IMR-90 (cell line): ENCODE measurements around the gene AP2A1. TPM values are rescaled to one million over a fixed set of nuclear protein-coding genes. Genes with fewer than 3 reads are reported as not detected.

Experiments used
- ATAC-seq: fragments of 200-7000 bp; cut with Tn5 transposase; 2 replicates; pipeline ENCODE4 v1.9.1; 2020; ENCODE audit warnings: low read depth, mild to moderate bottlenecking, moderate library complexity
- BruUV-seq: library from RNA; stranded (reverse); fragments of 400-500 nt; replicated peaks from 2 replicates; lab custom pipeline; 2021; lab: Mats Ljungman, UMichigan
- CTCF ChIA-PET: fragments of 300-600 bp; formaldehyde crosslinking; extraction: SDS; loops from one replicate; lab custom pipeline; 2021; ENCODE audit warnings: antibody characterized with exemption; lab: Yijun Ruan, JAX
- POLR2A ChIA-PET: fragments of 300-600 bp; sonication (Branson Sonifier 250); formaldehyde crosslinking; loops from one replicate; lab custom pipeline; 2022; ENCODE audit warnings: antibody characterized with exemption; ENCODE audit not compliant: unreplicated experiment; lab: Charles Lee
- DNase-seq: peaks from one replicate; pipeline ENCODE4 v3.0.0; 2013
- H2AFZ ChIP-seq: replicated peaks from 2 replicates; pipeline ENCODE3; 2013; ENCODE audit warnings: low read length, mild to moderate bottlenecking; ENCODE audit not compliant: poor library complexity
- H2AK5ac ChIP-seq: 2 replicates; pipeline ENCODE4 v1.6.1; 2013; ENCODE audit warnings: low read depth, low read length, inconsistent platforms
- H2AK9ac ChIP-seq: replicated peaks from 2 replicates; pipeline ENCODE3; 2013; ENCODE audit warnings: mild to moderate bottlenecking, low read depth, low read length, moderate library complexity; ENCODE audit not compliant: poor library complexity
- H2BK120ac ChIP-seq: 2 replicates; pipeline ENCODE4 v1.6.1; 2013; ENCODE audit warnings: low read depth, low read length, inconsistent platforms
- H2BK15ac ChIP-seq: 3 replicates; pipeline ENCODE4 v1.6.1; 2013; ENCODE audit warnings: low read depth, low read length, inconsistent platforms
- H2BK20ac ChIP-seq: 2 replicates; pipeline ENCODE4 v1.6.1; 2013; ENCODE audit warnings: low read depth, mild to moderate bottlenecking, inconsistent platforms, low read length, moderate library complexity
- H2BK5ac ChIP-seq: 2 replicates; pipeline ENCODE4 v1.6.1; 2013; ENCODE audit warnings: mild to moderate bottlenecking, low read depth, low read length, inconsistent platforms; ENCODE audit not compliant: poor library complexity, severe bottlenecking
- H3K14ac ChIP-seq: replicated peaks from 2 replicates; pipeline ENCODE4 v1.6.1; 2013; ENCODE audit warnings: low read depth, low read length, inconsistent platforms
- H3K18ac ChIP-seq: 2 replicates; pipeline ENCODE4 v1.6.1; 2013; ENCODE audit warnings: low read depth, low read length, control low read depth
- H3K23ac ChIP-seq: 2 replicates; pipeline ENCODE4 v1.6.1; 2013; ENCODE audit warnings: low read depth, low read length, inconsistent platforms
- H3K27ac ChIP-seq: 2 replicates; pipeline ENCODE4 v1.5.1; 2013; ENCODE audit warnings: mild to moderate bottlenecking, control low read depth, low read length; ENCODE audit not compliant: insufficient read depth
- H3K27me3 ChIP-seq: 2 replicates; pipeline ENCODE4 v1.6.1; 2013; ENCODE audit warnings: low read length; ENCODE audit not compliant: control insufficient read depth, insufficient read depth
- H3K36me3 ChIP-seq: 2 replicates; pipeline ENCODE4 v1.6.1; 2013; ENCODE audit warnings: low read length, mixed read lengths; ENCODE audit not compliant: control insufficient read depth, insufficient read depth
- H3K4ac ChIP-seq: 2 replicates; pipeline ENCODE4 v1.6.1; 2013; ENCODE audit warnings: low read depth, low read length, inconsistent platforms
- H3K4me1 ChIP-seq: 2 replicates; pipeline ENCODE4 v1.6.1; 2013; ENCODE audit warnings: low read length, mixed read lengths; ENCODE audit not compliant: control insufficient read depth, insufficient read depth
- H3K4me2 ChIP-seq: 2 replicates; pipeline ENCODE4 v1.6.1; 2013; ENCODE audit warnings: low read depth, mild to moderate bottlenecking, control low read depth, low read length, moderate library complexity
- H3K4me3 ChIP-seq: 2 replicates; pipeline ENCODE4 v1.5.1; 2013; ENCODE audit warnings: low read depth, mild to moderate bottlenecking, control low read depth, low read length, moderate library complexity; ENCODE audit not compliant: insufficient read depth
- H3K56ac ChIP-seq: 2 replicates; pipeline ENCODE4 v1.6.1; 2013; ENCODE audit warnings: low read length, inconsistent platforms; ENCODE audit not compliant: insufficient read depth; ENCODE audit errors: extremely low read depth
- H3K79me1 ChIP-seq, 2 experiments: 2 replicates each; pipeline ENCODE4 v1.6.1; 2013; ENCODE audit warnings: low read length in 2 of 2, inconsistent platforms in 1 of 2, low read depth in 1 of 2
- H3K9ac ChIP-seq: 2 replicates; pipeline ENCODE4 v1.6.1; 2013; ENCODE audit warnings: low read depth, low read length, control low read depth
- H3K9me1 ChIP-seq: 2 replicates; pipeline ENCODE4 v1.6.1; 2013; ENCODE audit warnings: low read length, inconsistent platforms; ENCODE audit not compliant: insufficient read depth
- H3K9me3 ChIP-seq: 2 replicates; pipeline ENCODE4 v1.6.1; 2013; ENCODE audit warnings: low read length; ENCODE audit not compliant: control insufficient read depth, insufficient read depth
- H4K20me1 ChIP-seq: 2 replicates; pipeline ENCODE4 v1.6.1; 2013; ENCODE audit warnings: low read length, inconsistent platforms; ENCODE audit not compliant: insufficient read depth
- H4K5ac ChIP-seq: 2 replicates; pipeline ENCODE4 v1.6.1; 2013; ENCODE audit warnings: mild to moderate bottlenecking, low read depth, low read length, control low read depth
- H4K8ac ChIP-seq, 2 experiments: 2 replicates each; pipeline ENCODE4 v1.6.1; 2013; ENCODE audit warnings: low read depth in 2 of 2, low read length in 2 of 2, control low read depth in 1 of 2, inconsistent platforms in 1 of 2
- H4K91ac ChIP-seq: 2 replicates; pipeline ENCODE4 v1.6.1; 2013; ENCODE audit warnings: low read depth, low read length, inconsistent platforms; ENCODE audit not compliant: insufficient read depth
- CEBPB ChIP-seq: IDR thresholded peaks from 2 replicates; pipeline ENCODE4 v1.6.1; 2012; ENCODE audit warnings: low read depth, low read length, improper control_type of control experiment
- WGBS, 2 experiments: methylation state at CpG; one replicate each; pipeline versions ENCODE4 v1.1.5 to v1.1.7; 2013; ENCODE audit warnings: missing lambda C conversion rate in 2 of 2; ENCODE audit not compliant: insufficient read length in 1 of 2; ENCODE audit errors: extremely low coverage in 2 of 2; 5-methylcytosine and 5-hydroxymethylcytosine counted together
- dilution Hi-C: fragments of 300-500 bp; cut with HindIII; formaldehyde crosslinking; loops from one replicate; pipeline ENCODE4 v1.14.3; 2018; ENCODE audit warnings: low sequenced_read_pairs; ENCODE audit not compliant: unreplicated experiment
- in situ Hi-C: fragments of 300-500 bp; cut with MboI; formaldehyde crosslinking; loops from 3 replicates; pipeline ENCODE4 v1.14.3; 2019; ENCODE audit warnings: low sequenced_read_pairs, inconsistent platforms, mixed read lengths
- intact Hi-C: fragments of 100-400 bp; cut with micrococcal nuclease; formaldehyde crosslinking; loops from 2 replicates; pipeline ENCODE4 v1.10.0; 2022
- polyA plus RNA-seq, 3 experiments: library from polyadenylated mRNA; depleted of rRNA; stranded (reverse); fragments of >200 nt; gene quantifications; 2 replicates each; pipeline ENCODE4 v1.2.3, GENCODE V29; 2012; ENCODE audit warnings: low replicate concordance in 1 of 3
- total RNA-seq: library from RNA; depleted of rRNA; stranded (reverse); fragments of >200 nt; gene quantifications from 2 replicates; pipeline ENCODE4 v1.2.3, GENCODE V29; 2012

Gene AP2A1
- total and polyA plus RNA-seq, 2 of the 4 experiments (the other 2 are of a cell fraction) = 40.7 to 122 TPM

DNA sequence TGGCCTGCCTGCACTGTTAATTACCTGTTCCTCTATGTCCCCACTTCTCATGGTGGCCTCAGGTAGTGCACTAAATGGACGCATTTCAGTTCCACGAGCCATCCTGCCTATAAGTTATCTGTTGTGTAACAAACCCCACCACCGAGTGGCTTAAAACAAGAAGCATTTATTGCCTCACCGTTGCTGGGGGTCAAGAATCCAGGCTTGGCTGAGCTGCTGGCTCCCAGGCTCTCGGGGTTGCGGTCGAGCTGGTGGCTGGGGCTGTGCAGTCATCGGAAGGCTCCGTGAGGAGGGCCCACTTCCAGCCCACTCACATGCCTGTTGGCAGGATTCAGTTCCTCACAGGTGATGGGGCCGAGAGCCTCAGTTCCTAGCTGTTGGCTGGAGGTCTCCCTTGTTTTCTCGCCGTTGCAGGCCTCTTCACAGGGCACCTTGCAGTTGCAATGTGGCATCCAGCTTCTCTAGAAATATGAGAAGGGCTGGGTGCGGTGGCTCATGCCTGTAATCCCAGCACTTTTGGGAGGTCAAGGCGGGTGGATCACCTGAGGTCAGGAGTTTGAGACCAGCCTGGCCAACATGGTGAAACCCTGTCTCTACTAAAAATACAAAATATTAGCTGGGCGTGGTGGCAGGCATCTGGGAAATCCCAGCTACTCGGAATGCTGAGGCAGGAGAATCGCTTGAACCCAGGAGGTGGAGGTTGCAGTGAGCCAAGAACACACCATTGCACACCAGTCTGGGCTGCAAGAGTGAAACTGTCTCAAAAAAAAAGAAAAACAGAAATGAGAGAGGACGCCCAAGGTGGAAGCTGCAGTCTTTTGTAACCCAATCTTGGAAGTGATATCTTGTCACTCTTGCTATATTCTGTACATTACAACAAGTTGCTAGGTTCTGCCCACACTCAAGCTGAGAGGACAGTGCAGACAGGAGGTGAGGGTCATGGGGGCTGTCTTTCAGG lies 77.6 kb downstream of the AP2A1 start:
- H4K8ac ChIP-seq = no peak overlapping the region
- ChIA-PET CTCF (no interaction called here), POLR2A (no interaction called here)
- no peak overlapping the region for H3K18ac ChIP-seq
- H3K9me3 ChIP-seq = no peaks in the 10 kb centered on the region
- no peak overlapping the region for H3K56ac ChIP-seq
- H2AFZ ChIP-seq = no peak overlapping the region
- BruUV-seq = no TSS peak
- no peak overlapping the region for H4K91ac ChIP-seq
- 93% methylated on average over 12 of the region's 18 CpGs; no CpG with 5 or more reads in 1 of the 2 experiments for WGBS, 2 experiments
- ATAC-seq (no peak), DNase-seq (no peak)
- no peak overlapping the region for H2BK5ac ChIP-seq
- H3K27ac ChIP-seq = no peak overlapping the region
- no peak overlapping the region for H3K9ac ChIP-seq
- H3K27me3 ChIP-seq = no peaks in the 10 kb centered on the region
- in situ Hi-C loops (no loop called here), dilution Hi-C loops (no loop called here), intact Hi-C loops (no loop called here)
- H2BK120ac ChIP-seq = no peak overlapping the region
- H3K14ac ChIP-seq = no peak overlapping the region
- peaks cover 9% of the 10 kb centered on the region; the same call in 1 of the 2 replicates for H4K20me1 ChIP-seq
- H3K4me3 ChIP-seq = no peak overlapping the region
- H3K36me3 ChIP-seq = peaks cover 13% of the 10 kb centered on the region
- peaks cover 5% of the 10 kb centered on the region for H3K4me1 ChIP-seq
- H3K23ac ChIP-seq = no peak overlapping the region
- no peak overlapping the region for H2AK9ac ChIP-seq
- no peak for TF ChIP-seq CEBPB
- peaks cover 12% of the 10 kb centered on the region for H3K9me1 ChIP-seq
- peaks cover 15 to 46% of the 10 kb centered on the region in 2 experiments for H3K79me1 ChIP-seq
- no peak overlapping the region for H3K4me2 ChIP-seq
- H2BK20ac ChIP-seq = no peak overlapping the region
- H3K4ac ChIP-seq = no peak overlapping the region
- H2AK5ac ChIP-seq = no peak overlapping the region
- H2BK15ac ChIP-seq = no peak overlapping the region
- H4K5ac ChIP-seq = no peak overlapping the region
